Measurements from ENCODE around the gene AXIN2.

AXIN2 gene

GRCh38 chr17:65589321-65589720 lies 27.9 kb upstream of the AXIN2 start:
- H3K27ac Mint-ChIP-seq = no peak overlapping the region
- no peaks in the 10 kb centered on the region for H3K9me3 Mint-ChIP-seq
- no peak overlapping the region for H3K4me3 Mint-ChIP-seq
- DNase-seq (no peak), ATAC-seq (no peak)
- H3K4me1 Mint-ChIP-seq = peaks cover 52% of the 10 kb centered on the region
- peaks cover 7% of the 10 kb centered on the region for H3K27me3 Mint-ChIP-seq

- Mint-ChIP-seq H3K9me3 (no peaks in the 10 kb centered on the region), H3K4me1 (peaks cover 49% of the 10 kb centered on the region), H3K4me3 (no peak overlapping the region), H3K27ac (no peak overlapping the region), H3K27me3 (no peaks in the 10 kb centered on the region)
- DNase-seq = no peak
- no peak for ATAC-seq
These were observed 26.8 kb upstream of the AXIN2 start for GRCh38 chr17:65588181-65588808.

- H3K9me3 Mint-ChIP-seq = no peaks in the 10 kb centered on the region
- no peak for DNase-seq
- H3K4me1 Mint-ChIP-seq = peaks cover 43% of the 10 kb centered on the region
These were observed 26.2 kb upstream of the AXIN2 start for GRCh38 chr17:65587534-65588180.

GRCh38 chr17:65586899-65587298 lies 25.5 kb upstream of the AXIN2 start:
- DNase-seq = no peak
- Mint-ChIP-seq H3K27me3 (no peaks in the 10 kb centered on the region), H3K4me1 (peaks cover 40% of the 10 kb centered on the region), H3K9me3 (no peaks in the 10 kb centered on the region), H3K27ac (peak overlapping the region in 1 of 2 donors; percentile 68), H3K4me3 (no peak overlapping the region)
- no peak for ATAC-seq

More at GRCh38 chr17:65587534-65588180, 26.2 kb upstream of the AXIN2 start:
- Mint-ChIP-seq H3K27ac (no peak overlapping the region), H3K4me3 (no peak overlapping the region), H3K27me3 (no peaks in the 10 kb centered on the region)
- no peak for ATAC-seq

- DNase-seq (no peak), ATAC-seq (peak; percentile 88)
- Mint-ChIP-seq H3K27ac (peak overlapping the region; percentile 82 to 84), H3K4me3 (peak overlapping the region in 1 of 2 donors; percentile 3), H3K4me1 (peaks cover 40% of the 10 kb centered on the region), H3K9me3 (no peaks in the 10 kb centered on the region), H3K27me3 (no peaks in the 10 kb centered on the region)
These were observed 23.4 kb upstream of the AXIN2 start for GRCh38 chr17:65584604-65585521.

- peak overlapping the region; percentile 82 to 84 for H3K27ac Mint-ChIP-seq
- H3K9me3 Mint-ChIP-seq = no peaks in the 10 kb centered on the region
- H3K27me3 Mint-ChIP-seq = no peaks in the 10 kb centered on the region
- DNase-seq (no peak), ATAC-seq (peak; percentile 27)
- H3K4me3 Mint-ChIP-seq = peak overlapping the region in 1 of 2 donors; percentile 8
- H3K4me1 Mint-ChIP-seq = peaks cover 38% of the 10 kb centered on the region
These were observed 22.6 kb upstream of the AXIN2 start for GRCh38 chr17:65583921-65584603.

GRCh38 chr17:65576939-65577338 lies 15.5 kb upstream of the AXIN2 start:
- Mint-ChIP-seq H3K27ac (no peak overlapping the region), H3K9me3 (no peaks in the 10 kb centered on the region), H3K4me1 (no peaks in the 10 kb centered on the region), H3K4me3 (no peak overlapping the region), H3K27me3 (no peaks in the 10 kb centered on the region)
- ATAC-seq (no peak), DNase-seq (no peak)

GRCh38 chr17:65573282-65573602 lies 11.8 kb upstream of the AXIN2 start:
- Mint-ChIP-seq H3K4me3 (no peak overlapping the region), H3K4me1 (peaks cover 6% of the 10 kb centered on the region), H3K27me3 (no peaks in the 10 kb centered on the region), H3K9me3 (no peaks in the 10 kb centered on the region), H3K27ac (no peak overlapping the region)
- ATAC-seq = no peak
- DNase-seq = no peak

- H3K9me3 Mint-ChIP-seq = no peaks in the 10 kb centered on the region
- no peak for ATAC-seq
- DNase-seq = no peak
- no peak overlapping the region for H3K27ac Mint-ChIP-seq
- H3K4me3 Mint-ChIP-seq = no peak overlapping the region
- H3K27me3 Mint-ChIP-seq = no peaks in the 10 kb centered on the region
- H3K4me1 Mint-ChIP-seq = peaks cover 6% of the 10 kb centered on the region
These were observed 11.3 kb upstream of the AXIN2 start for GRCh38 chr17:65572581-65573281.

GRCh38 chr17:65572186-65572580 lies 10.7 kb upstream of the AXIN2 start:
- no peak overlapping the region for H3K27ac Mint-ChIP-seq
- peaks cover 6% of the 10 kb centered on the region for H3K4me1 Mint-ChIP-seq
- H3K27me3 Mint-ChIP-seq = no peaks in the 10 kb centered on the region
- H3K9me3 Mint-ChIP-seq = no peaks in the 10 kb centered on the region
- ATAC-seq (no peak), DNase-seq (no peak)
- H3K4me3 Mint-ChIP-seq = no peak overlapping the region

- DNase-seq = no peak
- no peak for ATAC-seq
- Mint-ChIP-seq H3K27me3 (no peaks in the 10 kb centered on the region), H3K27ac (no peak overlapping the region), H3K4me3 (no peak overlapping the region), H3K4me1 (peaks cover 22% of the 10 kb centered on the region), H3K9me3 (no peaks in the 10 kb centered on the region)
These were observed 7.5 kb upstream of the AXIN2 start for GRCh38 chr17:65568918-65569317.

GRCh38 chr17:65567566-65567965 lies 6.1 kb upstream of the AXIN2 start:
- no peaks in the 10 kb centered on the region for H3K9me3 Mint-ChIP-seq
- no peak overlapping the region for H3K27ac Mint-ChIP-seq
- DNase-seq (no peak), ATAC-seq (no peak)
- no peaks in the 10 kb centered on the region for H3K27me3 Mint-ChIP-seq
- H3K4me3 Mint-ChIP-seq = no peak overlapping the region
- peaks cover 36% of the 10 kb centered on the region for H3K4me1 Mint-ChIP-seq

- no peaks in the 10 kb centered on the region for H3K27me3 Mint-ChIP-seq
- no peak for DNase-seq
- no peak overlapping the region for H3K27ac Mint-ChIP-seq
- no peak for ATAC-seq
- no peaks in the 10 kb centered on the region for H3K9me3 Mint-ChIP-seq
- no peak overlapping the region for H3K4me3 Mint-ChIP-seq
- peaks cover 46% of the 10 kb centered on the region for H3K4me1 Mint-ChIP-seq
These were observed 4.1 kb upstream of the AXIN2 start for GRCh38 chr17:65565559-65565958.

GRCh38 chr17:65564793-65565192 lies 3.3 kb upstream of the AXIN2 start:
- Mint-ChIP-seq H3K4me3 (no peak overlapping the region), H3K9me3 (no peaks in the 10 kb centered on the region), H3K27me3 (no peaks in the 10 kb centered on the region), H3K27ac (no peak overlapping the region), H3K4me1 (peaks cover 46% of the 10 kb centered on the region)
- DNase-seq (no peak), ATAC-seq (no peak)

- H3K4me3 Mint-ChIP-seq = peak overlapping the region in 1 of 2 donors; percentile 85
- H3K4me1 Mint-ChIP-seq = peaks cover 40% of the 10 kb centered on the region
- no peak overlapping the region for H3K27ac Mint-ChIP-seq
These were observed 721 bp upstream of the AXIN2 start for GRCh38 chr17:65562206-65562531.

More at GRCh38 chr17:65562206-65562531, 721 bp upstream of the AXIN2 start:
- no peaks in the 10 kb centered on the region for H3K27me3 Mint-ChIP-seq
- DNase-seq (no peak), ATAC-seq (no peak)
- H3K9me3 Mint-ChIP-seq = no peaks in the 10 kb centered on the region
